HG03060 (cell line): ENCODE results near the gene CFH.
"Not testable (repeated sequence)": the region's sequence is repeated elsewhere in the genome, so short reads cannot be mapped to it uniquely, and the experiment has no call there.

Experiments
- ATAC-seq: cut with Tn5 transposase; IDR thresholded peaks from one replicate; pipeline ENCODE4 v1.9.1; 2021; ENCODE audit warnings: low read depth, moderate number of reproducible peaks; ENCODE audit not compliant: unreplicated experiment

CFH gene

GRCh38 chr1:196651637-196652215 lies at the start of gene CFH:
TSS of gene CFH (plus strand) at chr1:196652043. CDS start at chr1:196652118, 75 bp downstream.
- ATAC-seq: no peak

- ATAC-seq: no peak
These were observed 48.2 kb upstream of the CFH start for GRCh38 chr1:196603651-196604050.

GRCh38 chr1:196607981-196608380 lies 43.9 kb upstream of the CFH start:
- ATAC-seq: no peak

- ATAC-seq: no peak
These were observed 43.2 kb upstream of the CFH start, which contains the start of gene KCNT2 for GRCh38 chr1:196608390-196609369. TSS of gene KCNT2 (minus strand) at chr1:196608440. CDS start at chr1:196608309, 131 bp downstream.

- no peak for ATAC-seq
These were observed 42.5 kb upstream of the CFH start for GRCh38 chr1:196609370-196609737.

GRCh38 chr1:196611873-196612272 lies 40.0 kb upstream of the CFH start:
- no peak for ATAC-seq

GRCh38 chr1:196619721-196620120 lies 32.1 kb upstream of the CFH start:
- ATAC-seq: no peak

GRCh38 chr1:196623079-196623478 lies 28.8 kb upstream of the CFH start:
- ATAC-seq: no peak

- no peak for ATAC-seq
These were observed 23.0 kb upstream of the CFH start for GRCh38 chr1:196628838-196629237.

GRCh38 chr1:196637606-196638005 lies 14.2 kb upstream of the CFH start:
- no peak for ATAC-seq

- no peak for ATAC-seq
These were observed 13.4 kb upstream of the CFH start for GRCh38 chr1:196638466-196638865.

- not testable (repeated sequence) for ATAC-seq
These were observed 12.6 kb upstream of the CFH start for GRCh38 chr1:196639291-196639690.

- ATAC-seq: no peak
These were observed 10.9 kb upstream of the CFH start for GRCh38 chr1:196640976-196641375.

GRCh38 chr1:196649990-196650389 lies 1.9 kb upstream of the CFH start:
- ATAC-seq: no peak

GRCh38 chr1:196650403-196650802 lies 1.4 kb upstream of the CFH start:
- ATAC-seq: no peak

- ATAC-seq: no peak
These were observed 764 bp upstream of the CFH start for GRCh38 chr1:196651079-196651478.

- no peak for ATAC-seq
These were observed 2.4 kb downstream of the CFH start for GRCh38 chr1:196654271-196654670.

GRCh38 chr1:196655071-196655470 lies 3.2 kb downstream of the CFH start:
- no peak for ATAC-seq

- no peak for ATAC-seq
These were observed 3.7 kb downstream of the CFH start for GRCh38 chr1:196655494-196655893.

GRCh38 chr1:196659471-196659870 lies 7.6 kb downstream of the CFH start:
- ATAC-seq: no peak

GRCh38 chr1:196660272-196660671 lies 8.4 kb downstream of the CFH start:
- ATAC-seq: no peak

- ATAC-seq: peak; percentile 65
These were observed 9.0 kb downstream of the CFH start for GRCh38 chr1:196660852-196661251.
